Astrocyte (in vitro differentiated cells and primary cell): ENCODE measurements around the gene FMN1. TPM values are rescaled to one million over a fixed set of nuclear protein-coding genes. Genes with fewer than 3 reads are reported as not detected.

ENCODE experiments used
- DNase-seq: peaks from one replicate; pipeline ENCODE4 v3.0.0-alpha.2; 2010; ENCODE audit warnings: low read depth
- FAIRE-seq: peaks from 2 replicates; lab custom pipeline; 2011; peaks lifted over from hg19 to GRCh38; lab: Jason Lieb, UNC
- H2AFZ ChIP-seq: 2 replicates; pipeline ENCODE4 v1.6.0; 2012; ENCODE audit warnings: low read depth, low read length, inconsistent platforms
- H3K27ac ChIP-seq: 2 replicates; pipeline ENCODE4 v1.5.1; 2011; ENCODE audit warnings: low read depth, low read length, inconsistent platforms
- H3K27me3 ChIP-seq: 2 replicates; pipeline ENCODE4 v1.6.0; 2011; ENCODE audit warnings: low read length, inconsistent platforms; ENCODE audit not compliant: insufficient read depth
- H3K36me3 ChIP-seq: 2 replicates; pipeline ENCODE4 v1.5.1; 2011; ENCODE audit warnings: low read length, inconsistent platforms; ENCODE audit not compliant: insufficient read depth
- H3K4me1 ChIP-seq: 2 replicates; pipeline ENCODE4 v1.5.1; 2011; ENCODE audit warnings: low read length, inconsistent platforms; ENCODE audit not compliant: insufficient read depth
- H3K4me2 ChIP-seq: 2 replicates; pipeline ENCODE4 v1.6.0; 2012; ENCODE audit warnings: low read length, inconsistent platforms
- H3K4me3 ChIP-seq: 2 replicates; pipeline ENCODE4 v1.5.1; 2011; ENCODE audit warnings: low read depth, mild to moderate bottlenecking, low read length, inconsistent platforms; ENCODE audit not compliant: insufficient read depth
- H3K79me2 ChIP-seq: 2 replicates; pipeline ENCODE4 v1.6.0; 2012; ENCODE audit warnings: mild to moderate bottlenecking, low read length, inconsistent platforms; ENCODE audit not compliant: insufficient read depth
- H3K9ac ChIP-seq: 2 replicates; pipeline ENCODE4 v1.6.0; 2012; ENCODE audit warnings: mild to moderate bottlenecking, low read length, inconsistent platforms
- H3K9me3 ChIP-seq: 2 replicates; pipeline ENCODE4 v1.5.1; 2012; ENCODE audit warnings: low read depth, mild to moderate bottlenecking, low read length, inconsistent platforms; ENCODE audit not compliant: insufficient read depth
- H4K20me1 ChIP-seq: 2 replicates; pipeline ENCODE4 v1.6.0; 2012; ENCODE audit warnings: low read length, inconsistent platforms; ENCODE audit not compliant: insufficient read depth
- H3K27ac Mint-ChIP-seq: one replicate; pipeline ENCODE4 v1.8.0; 2021; ENCODE audit warnings: mild to moderate bottlenecking, mixed read lengths; ENCODE audit not compliant: unreplicated experiment
- H3K27me3 Mint-ChIP-seq: one replicate; pipeline ENCODE4 v1.8.0; 2021; ENCODE audit warnings: low read depth, mixed read lengths; ENCODE audit not compliant: unreplicated experiment
- H3K36me3 Mint-ChIP-seq: one replicate; pipeline ENCODE4 v1.8.0; 2021; ENCODE audit warnings: low read depth, mixed read lengths; ENCODE audit not compliant: unreplicated experiment
- H3K4me1 Mint-ChIP-seq: one replicate; pipeline ENCODE4 v1.8.0; 2021; ENCODE audit warnings: low read depth, mixed read lengths; ENCODE audit not compliant: unreplicated experiment
- H3K4me3 Mint-ChIP-seq: one replicate; pipeline ENCODE4 v1.8.0; 2021; ENCODE audit warnings: mild to moderate bottlenecking, moderate library complexity, mixed read lengths; ENCODE audit not compliant: unreplicated experiment
- H3K9me3 Mint-ChIP-seq: one replicate; pipeline ENCODE4 v1.8.0; 2021; ENCODE audit warnings: mild to moderate bottlenecking, mixed read lengths; ENCODE audit not compliant: unreplicated experiment
- EZH2 ChIP-seq: IDR thresholded peaks from 2 replicates; pipeline ENCODE4 v1.6.1; 2012; ENCODE audit warnings: mild to moderate bottlenecking, low read length, inconsistent platforms; ENCODE audit not compliant: insufficient read depth
- total RNA-seq: library from RNA; stranded (reverse); gene quantifications from 2 replicates; pipeline ENCODE4 v1.2.1, GENCODE V29; 2021
- TF ChIP-seq, protein P1 (sequence below): IDR thresholded peaks from 2 replicates; pipeline ENCODE4 v1.5.1; 2011; ENCODE audit warnings: low read depth, mild to moderate bottlenecking, inconsistent platforms, low read length, moderate library complexity; ENCODE audit not compliant: insufficient read depth

FMN1 gene
- total RNA-seq, 1 donor from 2014 or later: 5.3 TPM

DNA sequence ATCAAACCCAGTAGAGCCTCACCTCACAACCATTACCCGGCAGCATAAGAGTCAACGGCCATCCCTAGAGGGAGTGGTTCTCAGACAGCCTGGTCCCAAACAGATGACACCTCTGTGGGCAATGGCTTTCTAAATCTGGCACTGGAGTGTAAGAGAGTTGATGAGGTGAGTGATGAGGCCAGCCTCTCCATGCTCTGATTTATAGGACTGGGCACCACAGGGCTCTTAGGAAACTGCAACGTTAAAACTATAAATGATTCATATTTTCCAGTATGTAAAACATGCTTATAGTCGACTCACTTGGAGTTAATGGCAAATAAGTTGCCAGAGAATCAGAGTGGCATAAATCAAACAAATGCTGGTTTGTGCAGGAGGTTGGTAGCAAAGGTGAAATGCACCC is 289.0 kb downstream of the FMN1 start:
- H3K4me2 ChIP-seq: no peak overlapping the region
- no peaks in the 10 kb centered on the region for H3K36me3 ChIP-seq
- Mint-ChIP-seq H3K9me3 (no peaks in the 10 kb centered on the region), H3K4me3 (no peak overlapping the region), H3K27me3 (no peaks in the 10 kb centered on the region), H3K27ac (no peak overlapping the region), H3K36me3 (no peaks in the 10 kb centered on the region), H3K4me1 (peaks cover 25% of the 10 kb centered on the region)
- no peak overlapping the region for H3K27ac ChIP-seq
- no peak overlapping the region for H3K4me3 ChIP-seq
- H3K79me2 ChIP-seq: no peaks in the 10 kb centered on the region
- TF ChIP-seq EZH2: no peak
- TF ChIP-seq, protein P1, sequence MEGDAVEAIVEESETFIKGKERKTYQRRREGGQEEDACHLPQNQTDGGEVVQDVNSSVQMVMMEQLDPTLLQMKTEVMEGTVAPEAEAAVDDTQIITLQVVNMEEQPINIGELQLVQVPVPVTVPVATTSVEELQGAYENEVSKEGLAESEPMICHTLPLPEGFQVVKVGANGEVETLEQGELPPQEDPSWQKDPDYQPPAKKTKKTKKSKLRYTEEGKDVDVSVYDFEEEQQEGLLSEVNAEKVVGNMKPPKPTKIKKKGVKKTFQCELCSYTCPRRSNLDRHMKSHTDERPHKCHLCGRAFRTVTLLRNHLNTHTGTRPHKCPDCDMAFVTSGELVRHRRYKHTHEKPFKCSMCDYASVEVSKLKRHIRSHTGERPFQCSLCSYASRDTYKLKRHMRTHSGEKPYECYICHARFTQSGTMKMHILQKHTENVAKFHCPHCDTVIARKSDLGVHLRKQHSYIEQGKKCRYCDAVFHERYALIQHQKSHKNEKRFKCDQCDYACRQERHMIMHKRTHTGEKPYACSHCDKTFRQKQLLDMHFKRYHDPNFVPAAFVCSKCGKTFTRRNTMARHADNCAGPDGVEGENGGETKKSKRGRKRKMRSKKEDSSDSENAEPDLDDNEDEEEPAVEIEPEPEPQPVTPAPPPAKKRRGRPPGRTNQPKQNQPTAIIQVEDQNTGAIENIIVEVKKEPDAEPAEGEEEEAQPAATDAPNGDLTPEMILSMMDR: no peak
- no peaks in the 10 kb centered on the region for H4K20me1 ChIP-seq
- no peak overlapping the region for H3K9ac ChIP-seq
- DNase-seq (no peak), FAIRE-seq (no peak)
- H3K4me1 ChIP-seq: peaks cover 13% of the 10 kb centered on the region
- H3K9me3 ChIP-seq: no peaks in the 10 kb centered on the region
- H2AFZ ChIP-seq: no peak overlapping the region
- no peaks in the 10 kb centered on the region for H3K27me3 ChIP-seq

DNA sequence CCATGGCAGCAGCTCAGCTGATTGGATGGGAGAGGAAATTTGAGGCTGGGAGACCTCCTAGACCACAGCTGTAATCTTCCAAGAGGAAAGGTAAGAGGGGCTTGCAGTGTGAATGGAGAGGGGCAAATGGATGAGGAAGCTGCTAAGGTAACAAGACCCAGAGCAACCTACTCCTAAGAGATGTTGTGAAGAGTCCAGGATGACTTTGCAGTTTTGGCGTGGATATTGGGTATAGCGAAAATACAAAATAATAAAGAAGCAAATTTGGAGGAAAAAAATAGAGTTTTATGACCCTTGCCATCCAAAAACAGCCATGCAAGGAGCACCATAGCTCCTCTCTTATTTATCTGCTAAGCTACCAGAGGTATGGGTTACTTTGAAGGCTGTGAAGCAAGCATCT is 290.1 kb downstream of the FMN1 start:
- H3K9me3 Mint-ChIP-seq: no peaks in the 10 kb centered on the region
- no peaks in the 10 kb centered on the region for H3K36me3 Mint-ChIP-seq
- no peaks in the 10 kb centered on the region for H3K27me3 Mint-ChIP-seq
- Histone ChIP-seq H3K27ac (no peak overlapping the region), H3K36me3 (no peaks in the 10 kb centered on the region), H3K9ac (no peak overlapping the region), H3K9me3 (no peaks in the 10 kb centered on the region), H2AFZ (no peak overlapping the region), H3K4me1 (peaks cover 6% of the 10 kb centered on the region), H3K4me2 (no peak overlapping the region), H3K79me2 (no peaks in the 10 kb centered on the region), H3K4me3 (no peak overlapping the region), H3K27me3 (no peaks in the 10 kb centered on the region), H4K20me1 (no peaks in the 10 kb centered on the region)
- H3K4me1 Mint-ChIP-seq: peaks cover 19% of the 10 kb centered on the region
- no peak overlapping the region for H3K27ac Mint-ChIP-seq
- DNase-seq (no peak), FAIRE-seq (no peak)
- no peak for TF ChIP-seq EZH2
- TF ChIP-seq, protein P1: no peak
- H3K4me3 Mint-ChIP-seq: no peak overlapping the region

DNA sequence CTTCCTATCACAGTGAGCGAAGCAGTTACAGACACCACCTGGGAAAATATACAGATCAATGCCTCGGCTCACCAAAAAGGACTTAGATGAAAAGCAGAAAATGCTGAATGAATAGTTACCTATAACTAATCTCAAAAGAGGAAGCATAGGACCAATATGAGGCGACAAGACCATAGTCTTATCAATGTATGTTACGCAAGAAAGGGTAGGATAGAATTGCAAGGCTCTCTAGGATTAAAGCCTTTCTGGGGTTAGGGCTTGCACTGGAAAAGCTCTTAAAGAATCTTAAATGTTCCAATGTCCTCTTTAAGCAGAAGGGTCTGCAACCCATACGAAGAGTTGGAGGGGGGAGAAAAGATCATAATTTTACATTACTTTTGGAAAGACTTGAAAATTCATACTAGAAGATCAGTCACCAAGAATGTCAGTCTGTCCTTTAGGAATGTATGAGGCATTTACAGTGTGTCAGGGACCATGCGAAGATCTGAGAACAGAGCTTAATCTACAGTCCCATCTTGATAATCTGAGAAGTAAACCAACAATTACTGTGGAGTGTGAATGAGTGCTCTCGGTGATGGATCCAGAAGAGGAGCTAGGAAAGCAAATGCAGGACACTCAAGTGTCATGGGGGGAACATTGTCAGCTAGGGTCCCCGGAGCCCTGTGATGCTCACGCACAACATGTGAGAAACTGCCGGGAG is 290.8 kb downstream of the FMN1 start:
- Mint-ChIP-seq H3K36me3 (no peaks in the 10 kb centered on the region), H3K27me3 (no peaks in the 10 kb centered on the region), H3K4me3 (no peak overlapping the region), H3K4me1 (peaks cover 19% of the 10 kb centered on the region), H3K9me3 (no peaks in the 10 kb centered on the region), H3K27ac (no peak overlapping the region)
- H3K4me3 ChIP-seq: no peak overlapping the region
- TF ChIP-seq, protein P1: no peak
- TF ChIP-seq EZH2: no peak
- no peaks in the 10 kb centered on the region for H3K4me1 ChIP-seq
- FAIRE-seq (no peak), DNase-seq (no peak)
- no peaks in the 10 kb centered on the region for H3K27me3 ChIP-seq
- no peak overlapping the region for H3K4me2 ChIP-seq
- H2AFZ ChIP-seq: no peak overlapping the region
- no peaks in the 10 kb centered on the region for H4K20me1 ChIP-seq
- H3K79me2 ChIP-seq: no peaks in the 10 kb centered on the region
- H3K27ac ChIP-seq: no peak overlapping the region
- no peaks in the 10 kb centered on the region for H3K36me3 ChIP-seq
- no peaks in the 10 kb centered on the region for H3K9me3 ChIP-seq
- no peak overlapping the region for H3K9ac ChIP-seq
